Smooth muscle cell (in vitro differentiated cells): ENCODE measurements around the gene CLEC16A. TPM values are rescaled to one million over a fixed set of nuclear protein-coding genes. Genes with fewer than 3 reads are reported as not detected.

Experiments
- DNase-seq: peaks from one replicate; lab custom pipeline; 2025; ENCODE audit not compliant: unreplicated experiment; lab: John Stamatoyannopoulos, UW
- H2AFZ ChIP-seq: fragments of 200-600 bp; sonication (generic); 2 replicates; pipeline ENCODE4 v1.6.0; 2016; ENCODE audit warnings: antibody characterized with exemption, low read depth, mild to moderate bottlenecking
- H3F3A ChIP-seq: fragments of 200-600 bp; sonication (generic); 2 replicates; pipeline ENCODE4 v1.6.0; 2017; ENCODE audit warnings: antibody characterized with exemption, low read depth
- H3K27ac ChIP-seq: fragments of 200-600 bp; sonication (generic); 2 replicates; pipeline ENCODE4 v1.5.1; 2016; ENCODE audit warnings: low read depth, mild to moderate bottlenecking
- H3K27me3 ChIP-seq: fragments of 200-600 bp; sonication (generic); 2 replicates; pipeline ENCODE4 v1.6.1; 2016; ENCODE audit warnings: low read depth, mild to moderate bottlenecking
- H3K36me3 ChIP-seq: fragments of 200-600 bp; sonication (generic); 2 replicates; pipeline ENCODE4 v1.5.1; 2016; ENCODE audit warnings: low read depth
- H3K4me1 ChIP-seq: fragments of 200-600 bp; sonication (generic); 2 replicates; pipeline ENCODE4 v1.5.1; 2016; ENCODE audit warnings: low read depth
- H3K4me2 ChIP-seq: fragments of 200-600 bp; sonication (generic); 2 replicates; pipeline ENCODE4 v1.6.0; 2016; ENCODE audit warnings: mild to moderate bottlenecking
- H3K4me3 ChIP-seq: fragments of 200-600 bp; sonication (generic); 2 replicates; pipeline ENCODE4 v1.5.1; 2016; ENCODE audit warnings: mild to moderate bottlenecking
- H3K79me2 ChIP-seq: fragments of 200-600 bp; sonication (generic); 2 replicates; pipeline ENCODE4 v1.6.0; 2016; ENCODE audit warnings: low read depth, mild to moderate bottlenecking
- H3K9ac ChIP-seq: fragments of 200-600 bp; sonication (generic); 2 replicates; pipeline ENCODE4 v1.6.0; 2016; ENCODE audit warnings: low read depth
- H3K9me3 ChIP-seq: fragments of 200-600 bp; sonication (generic); replicated peaks from 2 replicates; pipeline ENCODE4 v1.5.1; 2016; ENCODE audit warnings: low read depth
- H4K20me1 ChIP-seq: fragments of 200-600 bp; sonication (generic); 2 replicates; pipeline ENCODE4 v1.6.0; 2016; ENCODE audit warnings: low read depth
- WGBS: methylation state at CpG from one replicate; pipeline ENCODE4 v1.1.7; 2016; ENCODE audit warnings: low lambda C conversion rate; 5-methylcytosine and 5-hydroxymethylcytosine counted together
- polyA plus RNA-seq: library from polyadenylated mRNA; unstranded; fragments of >200 nt; fragmentation: Nextera tagmentation; extraction: Ambion mirVana; gene quantifications from 2 replicates; pipeline ENCODE4 v1.2.1, GENCODE V29; 2016
- total RNA-seq: library from RNA; depleted of rRNA; stranded (reverse); fragments of >200 nt; gene quantifications from 2 replicates; pipeline ENCODE4 v1.2.3, GENCODE V29; 2014
- TF ChIP-seq, protein P1 (sequence below): fragments of 200-600 bp; sonication (generic); IDR thresholded peaks from 2 replicates; pipeline ENCODE4 v1.5.1; 2017; ENCODE audit warnings: borderline replicate concordance, mild to moderate bottlenecking, antibody characterized with exemption; ENCODE audit not compliant: insufficient read depth, poor library complexity, severe bottlenecking

CLEC16A gene
- total and polyA plus RNA-seq, 2 experiments from 2014 or later: 12.6 to 16.2 TPM

DNA sequence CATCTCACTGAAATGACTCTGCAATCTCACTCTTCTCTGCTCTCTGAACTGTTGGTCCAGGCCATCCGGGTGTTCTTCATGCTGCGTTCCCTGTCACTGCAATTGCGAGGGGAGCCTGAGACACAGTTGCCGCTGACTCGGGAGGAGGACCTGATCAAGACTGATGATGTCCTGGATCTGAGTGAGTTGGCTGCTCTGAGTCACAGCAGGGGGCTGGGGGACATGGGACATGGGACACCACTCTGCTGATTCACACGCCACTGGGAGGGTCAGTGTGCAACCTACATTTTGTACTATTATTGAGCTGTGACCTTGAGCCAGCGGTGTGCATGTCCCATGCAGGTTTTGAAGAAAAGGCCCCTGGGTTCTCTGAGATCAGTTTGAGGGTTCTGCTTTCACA, 116.5 kb downstream of the CLEC16A start:
- Histone ChIP-seq H3K27me3 (no peaks in the 10 kb centered on the region), H3F3A (no peaks in the 10 kb centered on the region), H3K79me2 (no peaks in the 10 kb centered on the region), H4K20me1 (no peaks in the 10 kb centered on the region), H3K4me2 (no peak overlapping the region), H3K27ac (no peak overlapping the region), H3K9ac (no peak overlapping the region), H3K4me3 (no peak overlapping the region), H3K36me3 (no peaks in the 10 kb centered on the region), H2AFZ (no peak overlapping the region), H3K4me1 (no peaks in the 10 kb centered on the region), H3K9me3 (no peaks in the 10 kb centered on the region)
- 72% methylated on average over 7 of the region's 7 CpGs for WGBS
- no peak for DNase-seq
- TF ChIP-seq, protein P1, sequence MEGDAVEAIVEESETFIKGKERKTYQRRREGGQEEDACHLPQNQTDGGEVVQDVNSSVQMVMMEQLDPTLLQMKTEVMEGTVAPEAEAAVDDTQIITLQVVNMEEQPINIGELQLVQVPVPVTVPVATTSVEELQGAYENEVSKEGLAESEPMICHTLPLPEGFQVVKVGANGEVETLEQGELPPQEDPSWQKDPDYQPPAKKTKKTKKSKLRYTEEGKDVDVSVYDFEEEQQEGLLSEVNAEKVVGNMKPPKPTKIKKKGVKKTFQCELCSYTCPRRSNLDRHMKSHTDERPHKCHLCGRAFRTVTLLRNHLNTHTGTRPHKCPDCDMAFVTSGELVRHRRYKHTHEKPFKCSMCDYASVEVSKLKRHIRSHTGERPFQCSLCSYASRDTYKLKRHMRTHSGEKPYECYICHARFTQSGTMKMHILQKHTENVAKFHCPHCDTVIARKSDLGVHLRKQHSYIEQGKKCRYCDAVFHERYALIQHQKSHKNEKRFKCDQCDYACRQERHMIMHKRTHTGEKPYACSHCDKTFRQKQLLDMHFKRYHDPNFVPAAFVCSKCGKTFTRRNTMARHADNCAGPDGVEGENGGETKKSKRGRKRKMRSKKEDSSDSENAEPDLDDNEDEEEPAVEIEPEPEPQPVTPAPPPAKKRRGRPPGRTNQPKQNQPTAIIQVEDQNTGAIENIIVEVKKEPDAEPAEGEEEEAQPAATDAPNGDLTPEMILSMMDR: no peak

DNA sequence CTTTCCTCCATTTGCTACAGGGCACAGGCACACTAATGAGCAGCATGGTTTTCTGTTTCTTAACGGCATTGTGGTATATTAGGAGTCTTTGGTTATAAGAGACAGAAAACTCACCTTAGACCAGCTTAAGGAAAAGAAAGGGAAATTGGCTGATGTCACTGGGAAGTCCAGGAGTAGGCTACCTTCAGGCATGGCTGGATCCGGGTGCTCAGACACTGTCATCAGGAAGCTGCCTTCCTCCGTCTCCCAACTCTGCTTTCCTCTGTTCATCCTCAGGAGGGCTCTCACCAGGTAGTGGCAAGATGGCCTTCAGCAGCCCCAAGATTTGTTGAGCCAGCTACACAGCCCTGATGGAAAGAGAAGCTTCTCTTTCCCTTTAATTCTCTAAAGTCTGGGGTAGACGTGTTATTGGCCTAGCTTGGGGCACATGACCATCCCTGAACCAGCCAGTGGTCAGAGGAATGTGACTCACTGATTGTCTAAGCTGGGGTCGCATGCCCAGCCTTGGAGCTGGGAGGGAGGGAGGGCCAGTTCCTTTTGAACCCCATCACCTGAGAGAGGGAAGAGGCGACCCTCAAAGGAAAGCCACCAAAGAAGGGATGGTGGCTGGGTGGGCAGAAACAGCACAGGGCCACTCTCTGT, 117.4 kb downstream of the CLEC16A start:
- WGBS: 92% methylated on average over 6 of the region's 6 CpGs
- no peak overlapping the region for H2AFZ ChIP-seq
- TF ChIP-seq, protein P1: no peak
- no peaks in the 10 kb centered on the region for H3K4me1 ChIP-seq
- H3K27me3 ChIP-seq: no peaks in the 10 kb centered on the region
- H3K4me2 ChIP-seq: no peak overlapping the region
- H3K27ac ChIP-seq: no peak overlapping the region
- DNase-seq: no peak
- no peak overlapping the region for H3K4me3 ChIP-seq
- H3K9me3 ChIP-seq: no peaks in the 10 kb centered on the region
- H4K20me1 ChIP-seq: no peaks in the 10 kb centered on the region
- H3K9ac ChIP-seq: no peak overlapping the region
- no peaks in the 10 kb centered on the region for H3K79me2 ChIP-seq
- no peaks in the 10 kb centered on the region for H3K36me3 ChIP-seq
- H3F3A ChIP-seq: no peaks in the 10 kb centered on the region

DNA sequence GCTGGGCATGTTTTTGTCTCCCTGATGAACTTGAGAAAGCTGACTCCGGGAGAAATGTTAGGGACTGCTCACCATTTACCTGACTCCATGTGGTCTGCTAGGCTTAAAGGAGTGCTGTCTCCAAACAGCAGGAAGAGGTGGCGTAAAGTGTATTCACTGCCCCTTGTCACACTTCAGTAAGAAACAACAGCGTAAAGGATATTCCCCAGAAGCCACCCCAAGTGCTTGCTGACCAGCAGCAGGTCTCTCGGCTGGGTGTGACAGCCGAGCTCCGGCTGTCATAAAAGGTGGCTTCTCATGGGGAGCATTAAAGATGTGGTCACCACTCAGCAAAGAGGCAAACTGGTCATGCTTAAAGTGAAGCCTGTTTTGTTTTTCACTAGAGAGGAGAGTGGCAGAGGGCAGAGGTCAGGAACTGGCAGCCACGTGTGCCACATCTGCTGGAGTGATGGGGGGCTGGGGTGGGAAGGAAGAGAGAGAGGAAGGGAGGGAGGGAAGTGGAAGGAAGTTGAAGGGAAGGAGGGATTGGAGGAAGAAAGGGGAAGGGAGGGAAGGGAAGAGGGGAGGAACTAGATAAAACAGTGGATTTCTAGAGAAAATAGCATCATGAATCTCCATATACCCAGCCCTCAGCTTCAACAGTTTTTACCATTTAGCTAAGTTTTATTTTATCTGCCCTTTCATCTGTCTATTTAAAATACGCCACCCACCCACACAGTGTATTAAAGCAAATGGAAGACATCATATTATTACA, 119.3 kb downstream of the CLEC16A start:
- Histone ChIP-seq H3F3A (no peaks in the 10 kb centered on the region), H3K79me2 (no peaks in the 10 kb centered on the region), H3K4me2 (no peak overlapping the region), H3K27me3 (no peaks in the 10 kb centered on the region), H3K27ac (no peak overlapping the region), H2AFZ (no peak overlapping the region), H4K20me1 (no peaks in the 10 kb centered on the region), H3K4me3 (no peak overlapping the region), H3K9ac (no peak overlapping the region), H3K4me1 (no peaks in the 10 kb centered on the region), H3K9me3 (no peaks in the 10 kb centered on the region), H3K36me3 (no peaks in the 10 kb centered on the region)
- TF ChIP-seq, protein P1: no peak
- 83% methylated on average over 8 of the region's 8 CpGs for WGBS
- DNase-seq: no peak

DNA sequence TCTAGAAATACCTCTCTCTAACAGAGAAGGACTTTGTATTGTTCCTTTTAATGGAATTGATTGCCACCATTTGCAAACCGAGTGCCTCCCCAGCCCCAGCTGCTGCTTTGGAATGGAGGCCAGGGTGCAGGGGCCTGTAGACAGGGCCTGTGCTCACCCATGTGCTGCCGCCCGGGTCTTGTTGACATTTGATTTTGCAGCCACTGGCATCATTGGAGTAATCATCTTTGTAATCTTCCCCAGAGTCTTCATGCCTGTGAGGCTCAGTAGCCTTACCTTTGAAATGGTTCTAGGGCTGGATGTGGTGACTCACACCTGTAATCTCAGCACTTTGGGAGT, 119.8 kb downstream of the CLEC16A start:
- TF ChIP-seq, protein P1: no peak
- no peak overlapping the region for H2AFZ ChIP-seq
- H3K4me1 ChIP-seq: no peaks in the 10 kb centered on the region
- no peaks in the 10 kb centered on the region for H3K79me2 ChIP-seq
- DNase-seq: no peak
- WGBS: 95% methylated on average over 3 of the region's 3 CpGs
- no peaks in the 10 kb centered on the region for H3F3A ChIP-seq
- H3K4me2 ChIP-seq: no peak overlapping the region
- H3K27ac ChIP-seq: no peak overlapping the region
- H4K20me1 ChIP-seq: no peaks in the 10 kb centered on the region
- H3K9me3 ChIP-seq: no peaks in the 10 kb centered on the region
- no peak overlapping the region for H3K9ac ChIP-seq
- H3K4me3 ChIP-seq: no peak overlapping the region
- H3K27me3 ChIP-seq: no peaks in the 10 kb centered on the region
- H3K36me3 ChIP-seq: no peaks in the 10 kb centered on the region
